H1 (cell line): ENCODE results near the gene RFNG. TPM values are rescaled to one million over a fixed set of nuclear protein-coding genes. Genes with fewer than 3 reads are reported as not detected.

Experiments
- CTCF ChIA-PET: fragments of 300-600 bp; sonication (Branson Sonifier 250); formaldehyde crosslinking; loops from one replicate; lab custom pipeline; 2021; ENCODE audit not compliant: partially characterized antibody; lab: Charles Lee
- POLR2A ChIA-PET: fragments of 300-600 bp; sonication (Branson Sonifier 250); formaldehyde crosslinking; loops from one replicate; lab custom pipeline; 2021; ENCODE audit warnings: inconsistent platforms; ENCODE audit not compliant: partially characterized antibody; lab: Charles Lee
- DNase-seq, 2 experiments: peaks; one replicate each; pipeline versions ENCODE4 v3.0.0 to v3.0.0-alpha.2; 2010 to 2022; ENCODE audit warnings: low spot score in 2 of 2, low read depth in 1 of 2, mixed read lengths in 1 of 2
- FAIRE-seq: peaks from 2 replicates; lab custom pipeline; 2011; peaks lifted over from hg19 to GRCh38; lab: Jason Lieb, UNC
- H2AFZ ChIP-seq: 2 replicates; pipeline ENCODE4 v1.8.1; 2012; ENCODE audit warnings: low read length, inconsistent platforms
- H2AK5ac ChIP-seq: 2 replicates; pipeline ENCODE4 v1.6.1; 2013; ENCODE audit warnings: low read depth, low read length
- H2BK120ac ChIP-seq: replicated peaks from 2 replicates; pipeline ENCODE3; 2013; ENCODE audit warnings: low read depth, low read length, inconsistent platforms
- H2BK12ac ChIP-seq: 2 replicates; pipeline ENCODE4 v1.6.1; 2013; ENCODE audit warnings: low read depth, low read length
- H2BK15ac ChIP-seq: 2 replicates; pipeline ENCODE4 v1.6.1; 2013; ENCODE audit warnings: low read length
- H2BK20ac ChIP-seq: 2 replicates; pipeline ENCODE4 v1.6.1; 2013; ENCODE audit warnings: low read length
- H2BK5ac ChIP-seq: 2 replicates; pipeline ENCODE4 v1.6.1; 2013; ENCODE audit warnings: low read depth, low read length
- H3K14ac ChIP-seq: 2 replicates; pipeline ENCODE4 v1.6.1; 2013; ENCODE audit warnings: inconsistent platforms; ENCODE audit not compliant: insufficient read length
- H3K18ac ChIP-seq: 2 replicates; pipeline ENCODE4 v1.6.1; 2013; ENCODE audit warnings: low read length; ENCODE audit errors: extremely low read depth
- H3K23ac ChIP-seq: 2 replicates; pipeline ENCODE4 v1.6.1; 2013; ENCODE audit warnings: inconsistent platforms; ENCODE audit not compliant: insufficient read length
- H3K23me2 ChIP-seq: 2 replicates; pipeline ENCODE4 v1.6.1; 2013; ENCODE audit warnings: low read depth, low read length
- H3K27ac ChIP-seq: 2 replicates; pipeline ENCODE4 v1.6.1; 2011; ENCODE audit warnings: low read depth, low read length, inconsistent platforms
- H3K27me3 ChIP-seq, 4 experiments: replicated peaks in 1 of 4; 1 replicate in 1 of 4; 2 replicates in 3 of 4; pipeline versions ENCODE4 v1.6.1 to v1.8.1; 2011 to 2013; ENCODE audit warnings: low read length in 3 of 4, mild to moderate bottlenecking in 3 of 4, inconsistent platforms in 2 of 4, mixed read lengths in 2 of 4, moderate library complexity in 1 of 4; ENCODE audit not compliant: control insufficient read depth in 3 of 4, insufficient read depth in 3 of 4; ENCODE audit errors: extremely low read depth in 1 of 4
- H3K36me3 ChIP-seq, 4 experiments: 2 replicates each; pipeline versions ENCODE4 v1.6.1 to v1.8.1; 2011 to 2013; ENCODE audit warnings: mild to moderate bottlenecking in 4 of 4, low read length in 3 of 4, moderate library complexity in 2 of 4, control low read depth in 1 of 4, inconsistent platforms in 1 of 4; ENCODE audit not compliant: insufficient read depth in 4 of 4, control insufficient read depth in 2 of 4
- H3K4ac ChIP-seq: replicated peaks from 2 replicates; pipeline ENCODE3; 2013; ENCODE audit warnings: low read length, low read depth, mixed read lengths, inconsistent platforms; ENCODE audit not compliant: insufficient read length
- H3K4me1 ChIP-seq, 4 experiments: replicated peaks in 1 of 4; 1 replicate in 1 of 4; 2 replicates in 3 of 4; pipeline versions ENCODE4 v1.6.1 to v1.8.1; 2011 to 2013; ENCODE audit warnings: low read length in 3 of 4, inconsistent platforms in 2 of 4, mixed read lengths in 1 of 4; ENCODE audit not compliant: insufficient read depth in 4 of 4, control insufficient read depth in 3 of 4
- H3K4me2 ChIP-seq, 2 experiments: 2 replicates each; pipeline versions ENCODE4 v1.6.1 to v1.8.1; 2011 to 2013; ENCODE audit warnings: low read depth in 2 of 2, low read length in 2 of 2, control low read depth in 1 of 2, inconsistent platforms in 1 of 2, mild to moderate bottlenecking in 1 of 2; ENCODE audit not compliant: insufficient read depth in 1 of 2
- H3K4me3 ChIP-seq, 4 experiments: fragments of 200-600, 300-600 bp in 1 of 4; sonication (generic), shearing (Covaris generic), sonication (Bioruptor Twin) in 1 of 4; 2 replicates each; pipeline versions ENCODE4 v1.5.1 to v1.8.1; 2011 to 2016; ENCODE audit warnings: low read length in 4 of 4, low read depth in 3 of 4, control low read depth in 2 of 4, inconsistent platforms in 2 of 4, mild to moderate bottlenecking in 2 of 4, mixed read lengths in 1 of 4, moderate library complexity in 1 of 4; ENCODE audit not compliant: insufficient read depth in 2 of 4; ENCODE audit errors: extremely low read depth in 1 of 4
- H3K56ac ChIP-seq: replicated peaks from 2 replicates; pipeline ENCODE3; 2013; ENCODE audit warnings: low read depth, mild to moderate bottlenecking, mixed read lengths, low read length, inconsistent platforms; ENCODE audit not compliant: insufficient read length
- H3K79me1 ChIP-seq: 2 replicates; pipeline ENCODE4 v1.6.1; 2013; ENCODE audit warnings: low read depth, low read length, control low read depth
- H3K79me2 ChIP-seq, 2 experiments: 2 replicates each; pipeline versions ENCODE4 v1.6.1 to v1.8.1; 2012 to 2013; ENCODE audit warnings: low read length in 2 of 2, mild to moderate bottlenecking in 2 of 2, inconsistent platforms in 1 of 2; ENCODE audit not compliant: insufficient read depth in 2 of 2, control insufficient read depth in 1 of 2
- H3K9ac ChIP-seq, 4 experiments: replicated peaks in 1 of 4; 1 replicate in 1 of 4; 2 replicates in 3 of 4; pipeline versions ENCODE4 v1.6.1 to v1.8.1; 2011 to 2013; ENCODE audit warnings: low read depth in 3 of 4, low read length in 3 of 4, control low read depth in 2 of 4, mild to moderate bottlenecking in 2 of 4, moderate library complexity in 2 of 4, inconsistent platforms in 1 of 4; ENCODE audit errors: extremely low read depth in 1 of 4
- H3K9me3 ChIP-seq, 2 experiments: 2 replicates each; pipeline versions ENCODE4 v1.6.1 to v1.8.1; 2012 to 2013; ENCODE audit warnings: mild to moderate bottlenecking in 2 of 2, moderate library complexity in 2 of 2, control low read depth in 1 of 2, inconsistent platforms in 1 of 2, low read depth in 1 of 2, low read length in 1 of 2, mixed read lengths in 1 of 2; ENCODE audit not compliant: insufficient read depth in 2 of 2
- H4K20me1 ChIP-seq, 2 experiments: replicated peaks in 1 of 2; 2 replicates each; pipeline versions ENCODE3 to v1.8.1; 2011 to 2013; ENCODE audit warnings: inconsistent platforms in 2 of 2, low read length in 2 of 2, mild to moderate bottlenecking in 1 of 2; ENCODE audit not compliant: insufficient read depth in 2 of 2, control insufficient read depth in 1 of 2
- H4K5ac ChIP-seq: 2 replicates; pipeline ENCODE4 v1.6.1; 2013; ENCODE audit warnings: low read length, low read depth, mixed read lengths, inconsistent platforms; ENCODE audit not compliant: insufficient read length
- H4K8ac ChIP-seq: 2 replicates; pipeline ENCODE4 v1.8.0; 2013; ENCODE audit warnings: mild to moderate bottlenecking, moderate library complexity, low read length, inconsistent platforms; ENCODE audit not compliant: insufficient read depth; ENCODE audit errors: extremely low read depth
- H4K91ac ChIP-seq: replicated peaks from 2 replicates; pipeline ENCODE3; 2013; ENCODE audit warnings: low read length, mixed read lengths, inconsistent platforms; ENCODE audit not compliant: insufficient read length
- CREB1 ChIP-seq: IDR thresholded peaks from 2 replicates; pipeline ENCODE4 v1.6.1; 2012; ENCODE audit warnings: inconsistent platforms
- E2F6 ChIP-seq: IDR thresholded peaks from 2 replicates; pipeline ENCODE4 v1.6.1; 2012; ENCODE audit warnings: inconsistent platforms
- MAX ChIP-seq: IDR thresholded peaks from 2 replicates; pipeline ENCODE4 v1.6.1; 2012; ENCODE audit warnings: inconsistent platforms
- NANOG ChIP-seq: IDR thresholded peaks from 2 replicates; pipeline ENCODE4 v1.6.1; 2011; ENCODE audit warnings: low read length, low read depth, mild to moderate bottlenecking, inconsistent platforms; ENCODE audit not compliant: insufficient read depth, poor library complexity, severe bottlenecking
- NRF1 ChIP-seq: IDR thresholded peaks from 2 replicates; pipeline ENCODE4 v1.6.1; 2011; ENCODE audit warnings: mild to moderate bottlenecking, low read depth, low read length, improper control_type of control experiment
- RFX5 ChIP-seq: IDR thresholded peaks from 2 replicates; pipeline ENCODE4 v1.6.1; 2011; ENCODE audit warnings: low read depth, low read length, improper control_type of control experiment, borderline replicate concordance
- SIN3A ChIP-seq, 2 experiments: IDR thresholded peaks in 1 of 2; conservative IDR thresholded peaks in 1 of 2; 2 replicates each; pipeline ENCODE4 v1.6.1; 2011 to 2012; ENCODE audit warnings: low read length in 2 of 2, improper control_type of control experiment in 1 of 2, low read depth in 1 of 2, mild to moderate bottlenecking in 1 of 2
- SIX5 ChIP-seq: IDR thresholded peaks from 2 replicates; pipeline ENCODE4 v1.6.1; 2011; ENCODE audit warnings: mild to moderate bottlenecking, low read depth, low read length
- SP1 ChIP-seq: IDR thresholded peaks from 2 replicates; pipeline ENCODE4 v1.6.1; 2011; ENCODE audit warnings: low read depth, low read length
- SP2 ChIP-seq: IDR thresholded peaks from 2 replicates; pipeline ENCODE4 v1.6.1; 2012; ENCODE audit warnings: mild to moderate bottlenecking, low read length, inconsistent platforms
- SP4 ChIP-seq: IDR thresholded peaks from 2 replicates; pipeline ENCODE4 v1.6.1; 2012; ENCODE audit warnings: low read length, inconsistent platforms
- WGBS, 2 experiments: shearing (Covaris generic) in 1 of 2; methylation state at CpG; one replicate each; pipeline versions ENCODE4 v1.1.6 to v1.1.7; 2013 to 2015; ENCODE audit warnings: low lambda C conversion rate in 2 of 2, mixed read lengths in 2 of 2, inconsistent platforms in 1 of 2, low coverage in 1 of 2, missing lambda C conversion rate in 1 of 2; ENCODE audit not compliant: insufficient replicate concordance in 2 of 2, insufficient coverage in 1 of 2, insufficient read length in 1 of 2; ENCODE audit errors: extremely low coverage in 1 of 2, missing lambda C conversion rate in 1 of 2; 5-methylcytosine and 5-hydroxymethylcytosine counted together
- polyA plus RNA-seq, 7 experiments: library from polyadenylated mRNA; depleted of rRNA in 3 of 7; stranded (reverse) in 5 of 7; unstranded in 2 of 7; fragments of >200 nt in 5 of 7; fragments of 200-250 nt in 2 of 7; gene quantifications; 1 replicate in 5 of 7; 2 replicates in 1 of 7; 4 replicates in 1 of 7; pipeline versions ENCODE4 v1.2.1 to v1.2.3, GENCODE V29; 2011 to 2013; ENCODE audit warnings: missing spikeins in 2 of 7, mixed read lengths in 2 of 7
- total RNA-seq: library from RNA; stranded (reverse); fragmentation: NEBNext Ultra II Directional; extraction: Animal tissue kit (Norgen Biotek cat#: 25700); gene quantifications from 2 replicates; pipeline ENCODE4 v1.2.1, GENCODE V29; 2021

RFNG gene
- total and polyA plus RNA-seq, 2 of the 8 experiments (the other 6 are each of a cell fraction or from before 2014, with no cell fraction given) = 26.7 to 28.4 TPM

- peak within 1 kb of the TSS; percentile 69 for H4K8ac ChIP-seq
- H2AFZ ChIP-seq = no peak within 1 kb of the TSS; the same call in 1 of the 2 replicates
- ChIA-PET CTCF (interaction anchor here (0.7 to 2.0 kb wide), 8 partner anchors 8 to 95 kb away, joined by 3 to 7 read pairs (median 4); partner anchors contain the start of genes MAFG and RAC3), POLR2A (interaction anchor here (0.5 to 4.3 kb wide), 21 partner anchors 9 to 356 kb away, joined by 3 to 22 read pairs (median 3); partner anchors contain the start of genes ASPSCR1, CCDC137, DCXR and FASN)
- peak within 1 kb of the TSS; percentile 87 to 96 for H3K4me2 ChIP-seq
- no peaks in the 10 kb centered on the region; a peak in 1 of 8 replicates for H3K36me3 ChIP-seq
- peak within 1 kb of the TSS; percentile 76 to 80 (median 80) for H3K9ac ChIP-seq
- FAIRE-seq = no peak
- no peak within 1 kb of the TSS for H3K14ac ChIP-seq
- no peak within 1 kb of the TSS for H3K23ac ChIP-seq
- peak within 1 kb of the TSS; percentile 46; the same call in 1 of the 2 replicates for H3K27ac ChIP-seq
- H2AK5ac ChIP-seq = no peak within 1 kb of the TSS; the same call in 1 of the 2 replicates
- H2BK5ac ChIP-seq = peak within 1 kb of the TSS; percentile 83; the same call in 1 of the 2 replicates
- H3K23me2 ChIP-seq = peaks cover 12% of the 10 kb centered on the region
- no peak within 1 kb of the TSS for H2BK120ac ChIP-seq
- peak within 1 kb of the TSS; percentile 83 to 93 (median 86) for H3K4me3 ChIP-seq
- peaks cover 4% of the 10 kb centered on the region; the same call in 1 of the 2 replicates for H3K79me1 ChIP-seq
- DNase-seq = peak; percentile 98 to 99
- H3K18ac ChIP-seq = peak within 1 kb of the TSS; percentile 71
- H3K4ac ChIP-seq = peak within 1 kb of the TSS; percentile 21
- H4K20me1 ChIP-seq = peaks cover 7 to 13% of the 10 kb centered on the region in 2 experiments
- H3K4me1 ChIP-seq = peaks cover 0 to 14% (median 8%) of the 10 kb centered on the region in 4 experiments; a peak in 5 of 7 replicates
- peak within 1 kb of the TSS; percentile 52 for H4K5ac ChIP-seq
- H3K27me3 ChIP-seq = no peaks in the 10 kb centered on the region
- peak within 1 kb of the TSS; percentile 44 for H4K91ac ChIP-seq
- no peak within 1 kb of the TSS for H2BK20ac ChIP-seq
- H3K79me2 ChIP-seq = peaks cover 0 to 12% of the 10 kb centered on the region in 2 experiments; a peak in 1 of 4 replicates
- H2BK12ac ChIP-seq = no peak within 1 kb of the TSS
- 0% methylated on average over 25 of the region's 42 CpGs; no CpG with 5 or more reads in 1 of the 2 experiments for WGBS, 2 experiments
- H3K56ac ChIP-seq = peak within 1 kb of the TSS; percentile 84
- 0 out of 2 replicates have a peak within 1 kb of the TSS, but pooled peaks have one; percentile 29 for H2BK15ac ChIP-seq
- no peaks in the 10 kb centered on the region for H3K9me3 ChIP-seq
- TF ChIP-seq SP1 (peak; percentile 91), SP4 (0 out of 2 replicates have a peak, but pooled peaks have one; percentile 55), NANOG (peak; percentile 41), SIN3A (conservative IDR thresholded peaks at IDR 0.05 in 1 of 2, IDR thresholded peaks at IDR 0.05 in 1 of 2; ENCODE audit: low read depth in 1 of 2, low read length in 2 of 2) (0 out of 4 replicates have a peak, but pooled peaks of 1 of the 2 experiments have one; percentile 58), NRF1 (peak; percentile 32; the same call in 1 of the 2 replicates), RFX5 (no peak), SP2 (peak; percentile 53), MAX (0 out of 2 replicates have a peak, but pooled peaks have one; percentile 0), E2F6 (no peak), SIX5 (peak; percentile 66), CREB1 (peak; percentile 65; the same call in 1 of the 2 replicates)
Observed at GRCh38 chr17:82022981-82023446, 28.6 kb downstream of the RFNG start, which contains the start of gene LRRC45. Gene LRRC45, plus strand, starts transcription at chr17:82023305. Its CDS starts 339 bp downstream, at chr17:82023644.
